Measurements from ENCODE around the gene LEPROT. TPM values are rescaled to one million over a fixed set of nuclear protein-coding genes. Genes with fewer than 3 reads are reported as not detected.
A peak's percentile ranks its signal among the peaks of the same experiment; 100 is the strongest.
"Not testable (repeated sequence)": the region's sequence is repeated elsewhere in the genome, so short reads cannot be mapped to it uniquely, and the experiment has no call there.

LEPROT gene
- total RNA-seq, 2 experiments from 2014 or later = 11.3 to 12.6 TPM

GRCh38 chr1:65458730-65459396, 38.4 kb downstream of the LEPROT start:
- Mint-ChIP-seq H3K36me3 (ENCODE audit: low read depth) (peaks cover 4% of the 10 kb centered on the region), H3K4me1 (ENCODE audit: low read depth) (peaks cover 23% of the 10 kb centered on the region), H3K9me3 (peaks cover 6% of the 10 kb centered on the region), H3K27ac (no peak overlapping the region), H3K27me3 (no peaks in the 10 kb centered on the region), H3K4me3 (no peak overlapping the region)
- ChIA-PET POLR2A (no interaction called here), CTCF (interaction anchor here (0.9 to 3.2 kb wide), 21 partner anchors 8 to 229 kb away, joined by 3 to 23 read pairs (median 4); no protein-coding TSS in a partner anchor)
- no peak for DNase-seq
- ATAC-seq = no peak
- intact Hi-C loops (cut with micrococcal nuclease) = no loop called here
- TF ChIP-seq CTCF (IDR thresholded peaks at IDR 0.05) = no peak

GRCh38 chr1:65459397-65459768, 38.9 kb downstream of the LEPROT start:
- Mint-ChIP-seq H3K36me3 (ENCODE audit: low read depth) (peaks cover 3% of the 10 kb centered on the region), H3K4me1 (ENCODE audit: low read depth) (peaks cover 23% of the 10 kb centered on the region), H3K4me3 (no peak overlapping the region), H3K27ac (no peak overlapping the region), H3K9me3 (peaks cover 5% of the 10 kb centered on the region), H3K27me3 (no peaks in the 10 kb centered on the region)
- ATAC-seq = no peak
- intact Hi-C loops (cut with micrococcal nuclease) = no loop called here
- TF ChIP-seq CTCF (IDR thresholded peaks at IDR 0.05) = peak; percentile 50
- CTCF ChIA-PET = interaction anchor here (0.9 to 3.2 kb wide), 19 partner anchors 9 to 228 kb away, joined by 3 to 23 read pairs (median 4); no protein-coding TSS in a partner anchor
- POLR2A ChIA-PET = no interaction called here
- no peak for DNase-seq

GRCh38 chr1:65465837-65466236, 45.4 kb downstream of the LEPROT start:
- POLR2A ChIA-PET; H3K9me3 Mint-ChIP-seq; H3K4me3 Mint-ChIP-seq; ATAC-seq; H3K36me3 Mint-ChIP-seq (ENCODE audit: low read depth); H3K4me1 Mint-ChIP-seq (ENCODE audit: low read depth); H3K27me3 Mint-ChIP-seq; H3K27ac Mint-ChIP-seq; intact Hi-C loops (cut with micrococcal nuclease); CTCF ChIA-PET; DNase-seq: not testable (repeated sequence)

GRCh38 chr1:65467536-65467935, 47.1 kb downstream of the LEPROT start:
- H3K27me3 Mint-ChIP-seq = peaks cover 5% of the 10 kb centered on the region
- POLR2A ChIA-PET = no interaction called here
- H3K27ac Mint-ChIP-seq = no peak overlapping the region
- no peak overlapping the region for H3K4me3 Mint-ChIP-seq
- TF ChIP-seq CTCF (IDR thresholded peaks at IDR 0.05) = no peak
- peaks cover 8% of the 10 kb centered on the region for H3K9me3 Mint-ChIP-seq
- DNase-seq (no peak), ATAC-seq (no peak)
- H3K4me1 Mint-ChIP-seq (ENCODE audit: low read depth) = no peaks in the 10 kb centered on the region
- intact Hi-C loops (cut with micrococcal nuclease) = no loop called here
- H3K36me3 Mint-ChIP-seq (ENCODE audit: low read depth) = peaks cover 4% of the 10 kb centered on the region
- CTCF ChIA-PET = interaction anchor here (0.9 to 1.5 kb wide), 2 partner anchors 9 kb away, joined by 3 read pairs; no protein-coding TSS in a partner anchor

- CTCF ChIA-PET = interaction anchor here (0.9 to 1.6 kb wide), 3 partner anchors 11 to 218 kb away, joined by 3 to 8 read pairs (median 5); no protein-coding TSS in a partner anchor
- POLR2A ChIA-PET = interaction anchor here (0.5 kb wide), 1 partner anchor 934 kb away, joined by 3 read pairs; no protein-coding TSS in a partner anchor
- Mint-ChIP-seq H3K36me3 (ENCODE audit: low read depth) (peaks cover 4% of the 10 kb centered on the region), H3K4me3 (no peak overlapping the region), H3K9me3 (peaks cover 8% of the 10 kb centered on the region), H3K27me3 (peaks cover 5% of the 10 kb centered on the region), H3K4me1 (ENCODE audit: low read depth) (no peaks in the 10 kb centered on the region), H3K27ac (no peak overlapping the region)
- TF ChIP-seq CTCF (IDR thresholded peaks at IDR 0.05) = no peak
- ATAC-seq (no peak), DNase-seq (no peak)
- intact Hi-C loops (cut with micrococcal nuclease) = no loop called here
Observed at GRCh38 chr1:65469126-65469888, 48.8 kb downstream of the LEPROT start.

All from activated CD8-positive, alpha-beta T cell treated with anti-CD3 and anti-CD28 coated beads for 36 hours (primary cell).